DND-41 (cell line): ENCODE measurements around the gene NFE2.

ENCODE experiments used
- CTCF ChIP-seq: IDR thresholded peaks from 2 replicates; pipeline ENCODE4 v1.5.1; 2012; ENCODE audit warnings: borderline replicate concordance, low read length, moderate library complexity, mild to moderate bottlenecking; ENCODE audit not compliant: poor library complexity, severe bottlenecking; ENCODE audit errors: extremely low read depth
- EZH2 ChIP-seq: IDR thresholded peaks from 3 replicates; pipeline ENCODE4 v1.6.1; 2012; ENCODE audit warnings: borderline replicate concordance, low read depth, mild to moderate bottlenecking, moderate library complexity, low read length, inconsistent platforms; ENCODE audit not compliant: severe bottlenecking

GRCh38 chr12:54298904-54299303 is 1.9 kb downstream of the NFE2 start:
- no peak for TF ChIP-seq CTCF
- TF ChIP-seq EZH2: no peak
